GM23338 (cell line): Measurements from ENCODE around the gene PLA2G6.

ENCODE experiments used
- POLR2AphosphoS5 ChIP-seq: IDR thresholded peaks from 2 replicates; pipeline ENCODE4 v1.6.1; 2016; ENCODE audit warnings: antibody characterized with exemption, low read depth
- TF ChIP-seq, protein P1 (sequence below), 2 experiments: fragments of 200-600 bp in 1 of 2; sonication (generic) in 1 of 2; conservative IDR thresholded peaks; 2 replicates each; pipeline versions ENCODE4 v1.5.1 to v1.6.1; 2016 to 2017; ENCODE audit warnings: antibody characterized with exemption in 2 of 2, low read depth in 2 of 2, mild to moderate bottlenecking in 2 of 2, moderate library complexity in 1 of 2

DNA sequence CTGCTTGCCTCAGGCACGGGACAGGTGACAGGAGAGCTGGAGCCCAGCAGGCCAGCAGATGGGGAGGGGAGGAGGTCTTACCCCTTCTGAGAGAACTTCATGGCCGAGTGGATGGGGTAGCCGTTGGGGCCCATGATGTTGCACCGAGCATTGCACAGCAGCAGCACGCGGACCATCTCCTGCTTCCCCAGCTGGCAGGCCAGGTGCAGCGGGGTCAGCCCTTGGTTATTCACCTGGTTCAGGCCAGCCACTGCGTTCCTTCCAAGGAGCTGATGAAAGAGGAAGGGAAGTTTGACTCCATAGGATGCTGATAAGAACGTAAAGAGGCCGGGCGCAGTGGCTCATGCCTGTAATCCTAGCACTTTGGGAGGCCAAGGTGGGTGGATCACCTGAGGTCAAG, 41.7 kb downstream of the PLA2G6 start:
- TF ChIP-seq, protein P1, sequence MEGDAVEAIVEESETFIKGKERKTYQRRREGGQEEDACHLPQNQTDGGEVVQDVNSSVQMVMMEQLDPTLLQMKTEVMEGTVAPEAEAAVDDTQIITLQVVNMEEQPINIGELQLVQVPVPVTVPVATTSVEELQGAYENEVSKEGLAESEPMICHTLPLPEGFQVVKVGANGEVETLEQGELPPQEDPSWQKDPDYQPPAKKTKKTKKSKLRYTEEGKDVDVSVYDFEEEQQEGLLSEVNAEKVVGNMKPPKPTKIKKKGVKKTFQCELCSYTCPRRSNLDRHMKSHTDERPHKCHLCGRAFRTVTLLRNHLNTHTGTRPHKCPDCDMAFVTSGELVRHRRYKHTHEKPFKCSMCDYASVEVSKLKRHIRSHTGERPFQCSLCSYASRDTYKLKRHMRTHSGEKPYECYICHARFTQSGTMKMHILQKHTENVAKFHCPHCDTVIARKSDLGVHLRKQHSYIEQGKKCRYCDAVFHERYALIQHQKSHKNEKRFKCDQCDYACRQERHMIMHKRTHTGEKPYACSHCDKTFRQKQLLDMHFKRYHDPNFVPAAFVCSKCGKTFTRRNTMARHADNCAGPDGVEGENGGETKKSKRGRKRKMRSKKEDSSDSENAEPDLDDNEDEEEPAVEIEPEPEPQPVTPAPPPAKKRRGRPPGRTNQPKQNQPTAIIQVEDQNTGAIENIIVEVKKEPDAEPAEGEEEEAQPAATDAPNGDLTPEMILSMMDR (conservative IDR thresholded peaks at IDR 0.05; ENCODE audit: low read depth in 2 of 2): no peak
- no peak for TF ChIP-seq POLR2AphosphoS5
